Peyer's patch (tissue), 4 donors: Measurements from ENCODE around the gene PRELID2.

Source experiments
- CTCF ChIP-seq, 6 experiments: fragments of 450-650 bp in 4 of 6; fragments of 200-600 bp in 2 of 6; sonication (generic) in 1 of 6; IDR thresholded peaks; one replicate each; pipeline ENCODE4 v1.5.1; 2017 to 2019; ENCODE audit warnings: antibody characterized with exemption in 6 of 6, mild to moderate bottlenecking in 3 of 6, moderate library complexity in 1 of 6
- POLR2A ChIP-seq, 2 donors: fragments of 450-650 bp; IDR thresholded peaks; one replicate each; pipeline ENCODE4 v1.5.1; 2017; ENCODE audit warnings: antibody characterized with exemption in 2 of 2, mild to moderate bottlenecking in 2 of 2, moderate library complexity in 2 of 2

GRCh38 chr5:145855763-145856267, 20.7 kb upstream of the PRELID2 start:
- TF ChIP-seq CTCF (IDR thresholded peaks at IDR 0.05) (no peak), POLR2A (IDR thresholded peaks at IDR 0.05) (no peak)
